Neural cell (in vitro differentiated cells): ENCODE results near the gene RDH8. TPM values are rescaled to one million over a fixed set of nuclear protein-coding genes. Genes with fewer than 3 reads are reported as not detected.

Source experiments
- H2AFZ ChIP-seq: fragments of 200-600, 300-800 bp; sonication (generic), shearing (Covaris generic); 2 replicates; pipeline ENCODE4 v1.6.0; 2014; ENCODE audit warnings: low read depth, mild to moderate bottlenecking, antibody characterized with exemption, low read length, moderate library complexity
- H3F3A ChIP-seq: fragments of 200-600 bp; shearing (Covaris generic); 2 replicates; pipeline ENCODE4 v1.6.1; 2016; ENCODE audit warnings: mild to moderate bottlenecking, moderate library complexity, mixed read lengths, antibody characterized with exemption, low read length; ENCODE audit not compliant: insufficient read depth, poor library complexity, severe bottlenecking
- H3K27ac ChIP-seq: fragments of 200-600, 300-800 bp; sonication (generic), shearing (Covaris generic); 2 replicates; pipeline ENCODE4 v1.5.1; 2014; ENCODE audit warnings: mild to moderate bottlenecking, low read length, moderate library complexity
- H3K27me3 ChIP-seq: fragments of 300-800, 200-600 bp; sonication (generic), shearing (Covaris generic); 2 replicates; pipeline ENCODE4 v1.6.0; 2014; ENCODE audit warnings: mild to moderate bottlenecking, low read depth, low read length, moderate library complexity; ENCODE audit not compliant: insufficient read depth
- H3K36me3 ChIP-seq: fragments of 300-800, 200-600 bp; sonication (generic), shearing (Covaris generic); 2 replicates; pipeline ENCODE4 v1.5.1; 2014; ENCODE audit warnings: mild to moderate bottlenecking, antibody characterized with exemption, low read length, moderate library complexity; ENCODE audit not compliant: insufficient read depth
- H3K4me2 ChIP-seq: fragments of 300-800, 200-600 bp; sonication (generic), shearing (Covaris generic); 2 replicates; pipeline ENCODE4 v1.6.0; 2014; ENCODE audit warnings: mild to moderate bottlenecking, low read length
- H3K4me3 ChIP-seq: fragments of 300-800, 200-600 bp; sonication (generic), shearing (Covaris generic); 2 replicates; pipeline ENCODE4 v1.5.1; 2014; ENCODE audit warnings: mild to moderate bottlenecking, low read length, moderate library complexity
- H3K79me2 ChIP-seq: fragments of 200-600 bp; shearing (Covaris generic); replicated peaks from 2 replicates; pipeline ENCODE4 v1.6.0; 2014; ENCODE audit warnings: mild to moderate bottlenecking, low read length, moderate library complexity; ENCODE audit not compliant: insufficient read depth
- H3K9ac ChIP-seq: fragments of 300-800, 200-600 bp; sonication (generic), shearing (Covaris generic); 2 replicates; pipeline ENCODE4 v1.6.1; 2016; ENCODE audit warnings: mild to moderate bottlenecking, low read length, mixed read lengths
- H3K9me2 ChIP-seq: fragments of 200-600 bp; shearing (Covaris generic); 2 replicates; pipeline ENCODE4 v1.6.1; 2016; ENCODE audit warnings: mild to moderate bottlenecking, low read length, mixed read lengths; ENCODE audit not compliant: insufficient read depth
- H3K9me3 ChIP-seq: fragments of 200-600, 300-800 bp; sonication (generic), shearing (Covaris generic); 2 replicates; pipeline ENCODE4 v1.6.1; 2016; ENCODE audit warnings: mild to moderate bottlenecking, mixed run types, low read length, moderate library complexity, mixed read lengths
- H4K20me1 ChIP-seq: fragments of 200-600 bp; shearing (Covaris generic); 2 replicates; pipeline ENCODE4 v1.6.1; 2016; ENCODE audit warnings: mild to moderate bottlenecking, mixed run types; ENCODE audit not compliant: insufficient read depth
- CTCF ChIP-seq: fragments of 450-650 bp; IDR thresholded peaks from 2 replicates; pipeline ENCODE4 v1.5.1; 2014; ENCODE audit warnings: antibody characterized with exemption, mild to moderate bottlenecking, moderate library complexity; ENCODE audit not compliant: poor library complexity, severe bottlenecking
- EP300 ChIP-seq: fragments of 450-650 bp; conservative IDR thresholded peaks from 2 replicates; pipeline ENCODE4 v1.6.1; 2014; ENCODE audit warnings: antibody characterized with exemption, mild to moderate bottlenecking, moderate library complexity; ENCODE audit not compliant: poor library complexity, severe bottlenecking
- EZH2 ChIP-seq: fragments of 200-600, 300-800 bp; shearing (Covaris generic), sonication (generic); IDR thresholded peaks from 2 replicates; pipeline ENCODE4 v1.6.1; 2014; ENCODE audit warnings: antibody characterized with exemption, low read length, borderline replicate concordance, mild to moderate bottlenecking; ENCODE audit not compliant: insufficient read depth, poor library complexity, severe bottlenecking
- MXI1 ChIP-seq: fragments of 450-650 bp; conservative IDR thresholded peaks from 2 replicates; pipeline ENCODE4 v1.6.1; 2014; ENCODE audit warnings: antibody characterized with exemption, mild to moderate bottlenecking; ENCODE audit not compliant: poor library complexity, severe bottlenecking
- POLR2AphosphoS5 ChIP-seq: IDR thresholded peaks from 2 replicates; pipeline ENCODE4 v1.6.1; 2012
- RAD21 ChIP-seq: fragments of 450-650 bp; conservative IDR thresholded peaks from 2 replicates; pipeline ENCODE4 v1.6.1; 2014; ENCODE audit warnings: antibody characterized with exemption, mild to moderate bottlenecking, moderate library complexity
- REST ChIP-seq: IDR thresholded peaks from 2 replicates; pipeline ENCODE4 v1.6.1; 2012; ENCODE audit warnings: borderline replicate concordance
- SMC3 ChIP-seq: fragments of 450-650 bp; conservative IDR thresholded peaks from 2 replicates; pipeline ENCODE4 v1.6.1; 2014; ENCODE audit warnings: antibody characterized with exemption, mild to moderate bottlenecking, moderate library complexity; ENCODE audit not compliant: poor library complexity
- TAF1 ChIP-seq: IDR thresholded peaks from 2 replicates; pipeline ENCODE4 v1.6.1; 2012; ENCODE audit warnings: low read depth
- polyA minus RNA-seq: library from RNA; depleted of rRNA, polyadenylated mRNA; stranded (reverse); fragments of >200 nt; gene quantifications from 2 replicates; pipeline ENCODE4 v1.2.3, GENCODE V29; 2014
- polyA plus RNA-seq: library from polyadenylated mRNA; depleted of rRNA; stranded (reverse); fragments of >200 nt; gene quantifications from 2 replicates; pipeline ENCODE4 v1.2.3, GENCODE V29; 2014

RDH8 gene
- not detected in 2 replicates for polyA plus RNA-seq
- not detected in 2 replicates for polyA minus RNA-seq

GRCh38 chr19:10013316-10013715 is at the start of gene RDH8:
Gene RDH8 (plus strand): TSS chr19:10013483. CDS start chr19:10013498, 15 bp downstream.
- Histone ChIP-seq H3F3A (no peaks in the 10 kb centered on the region), H3K27me3 (peaks cover 52% of the 10 kb centered on the region), H3K79me2 (no peaks in the 10 kb centered on the region), H3K9me2 (no peaks in the 10 kb centered on the region), H3K9ac (no peak within 1 kb of the TSS), H3K4me2 (no peak within 1 kb of the TSS), H2AFZ (no peak within 1 kb of the TSS), H3K4me3 (no peak within 1 kb of the TSS), H3K9me3 (no peaks in the 10 kb centered on the region), H3K36me3 (no peaks in the 10 kb centered on the region), H4K20me1 (no peaks in the 10 kb centered on the region), H3K27ac (no peak within 1 kb of the TSS)
- no peak for TF ChIP-seq EP300
- TF ChIP-seq SMC3, result no peak
- TF ChIP-seq REST, result no peak
- TF ChIP-seq MXI1, result no peak
- no peak for TF ChIP-seq EZH2
- no peak for TF ChIP-seq POLR2AphosphoS5
- no peak for TF ChIP-seq RAD21
- TF ChIP-seq TAF1, result no peak
- no peak for TF ChIP-seq CTCF

GRCh38 chr19:9966024-9966423 is 47.3 kb upstream of the RDH8 start:
- Histone ChIP-seq H3K27ac (no peak overlapping the region), H3K36me3 (no peaks in the 10 kb centered on the region), H4K20me1 (no peaks in the 10 kb centered on the region), H3K4me3 (no peak overlapping the region), H3F3A (no peaks in the 10 kb centered on the region), H2AFZ (no peak overlapping the region), H3K9me2 (no peaks in the 10 kb centered on the region), H3K9me3 (no peaks in the 10 kb centered on the region), H3K9ac (no peak overlapping the region), H3K4me2 (no peak overlapping the region), H3K79me2 (no peaks in the 10 kb centered on the region), H3K27me3 (peaks cover 24% of the 10 kb centered on the region)
- TF ChIP-seq MXI1, result no peak
- no peak for TF ChIP-seq SMC3
- TF ChIP-seq EP300, result no peak
- TF ChIP-seq EZH2, result no peak
- no peak for TF ChIP-seq REST
- TF ChIP-seq POLR2AphosphoS5, result no peak
- TF ChIP-seq TAF1, result no peak
- TF ChIP-seq CTCF, result no peak
